MV-4-11 (cell line): ENCODE data around the gene PSMD13.
"Not testable (repeated sequence)": the region's sequence is repeated elsewhere in the genome, so short reads cannot be mapped to it uniquely, and the experiment has no call there.

ENCODE experiments used
- DNase-seq: peaks from one replicate; lab custom pipeline; 2025; lab: John Stamatoyannopoulos, UW

The PSMD13 gene

GRCh38 chr11:218815-219593, 17.8 kb upstream of the PSMD13 start:
- DNase-seq, result no peak

GRCh38 chr11:220641-221215, 16.0 kb upstream of the PSMD13 start:
- DNase-seq, result not testable (repeated sequence)

- no peak for DNase-seq
These were observed 15.2 kb upstream of the PSMD13 start for GRCh38 chr11:221539-221938.

- DNase-seq, result no peak
These were observed 14.6 kb upstream of the PSMD13 start for GRCh38 chr11:221998-222789.

GRCh38 chr11:223026-223789, 13.6 kb upstream of the PSMD13 start:
- no peak for DNase-seq

GRCh38 chr11:223884-224283, 12.9 kb upstream of the PSMD13 start:
- no peak for DNase-seq

GRCh38 chr11:224424-224823, 12.4 kb upstream of the PSMD13 start:
- DNase-seq, result no peak

GRCh38 chr11:225734-226453, 10.9 kb upstream of the PSMD13 start:
- peak; percentile 77 for DNase-seq

GRCh38 chr11:227824-228379, 8.9 kb upstream of the PSMD13 start:
- DNase-seq, result no peak

- no peak for DNase-seq
These were observed 6.3 kb upstream of the PSMD13 start for GRCh38 chr11:230431-230830.

GRCh38 chr11:232783-233565, 3.8 kb upstream of the PSMD13 start:
- no peak for DNase-seq

GRCh38 chr11:235180-235579, 1.6 kb upstream of the PSMD13 start:
- DNase-seq, result no peak

- DNase-seq, result no peak
These were observed 1.2 kb upstream of the PSMD13 start for GRCh38 chr11:235609-235996.

GRCh38 chr11:235997-236773, 591 bp upstream of the PSMD13 start, which contains the start of gene SIRT3:
SIRT3 (minus strand) TSS chr11:236342; CDS start chr11:236328, 14 bp downstream.
- peak; percentile 75 for DNase-seq

GRCh38 chr11:238346-238745, 1.6 kb downstream of the PSMD13 start:
- not testable (repeated sequence) for DNase-seq

GRCh38 chr11:240315-240714, 3.5 kb downstream of the PSMD13 start:
- DNase-seq, result no peak

GRCh38 chr11:241634-242033, 4.9 kb downstream of the PSMD13 start:
- DNase-seq, result no peak

- DNase-seq, result no peak
These were observed 7.6 kb downstream of the PSMD13 start for GRCh38 chr11:244376-244775.

GRCh38 chr11:249062-249461, 12.3 kb downstream of the PSMD13 start:
- no peak for DNase-seq

GRCh38 chr11:250274-250673, 13.5 kb downstream of the PSMD13 start:
- no peak for DNase-seq
